ENCODE measurements around the gene PAM. TPM values are rescaled to one million over a fixed set of nuclear protein-coding genes. Genes with fewer than 3 reads are reported as not detected.

The PAM gene
- total RNA-seq, 2 donors from 2014 or later = 69.2 to 124 TPM

- intact Hi-C loops (cut with DNase I) = no loop called here
- Histone ChIP-seq H3K36me3 (no peaks in the 10 kb centered on the region), H3K4me3 (no peak overlapping the region), H3K27me3 (no peaks in the 10 kb centered on the region), H3K9ac (ENCODE audit: low read depth in 2 of 2, low read length in 2 of 2) (no peak overlapping the region), H3K4me1 (no peaks in the 10 kb centered on the region), H3K9me3 (no peaks in the 10 kb centered on the region), H3K27ac (no peak overlapping the region)
- no peak for DNase-seq
- no peak for TF ChIP-seq CTCF (IDR thresholded peaks at IDR 0.05)
Observed at GRCh38 chr5:102911973-102912372, 156.9 kb downstream of the PAM start.

- Histone ChIP-seq H3K9me3 (no peaks in the 10 kb centered on the region), H3K36me3 (no peaks in the 10 kb centered on the region), H3K4me3 (no peak overlapping the region), H3K27me3 (no peaks in the 10 kb centered on the region), H3K9ac (ENCODE audit: low read depth in 2 of 2, low read length in 2 of 2) (no peak overlapping the region), H3K4me1 (no peaks in the 10 kb centered on the region), H3K27ac (no peak overlapping the region)
- intact Hi-C loops (cut with DNase I) = no loop called here
- no peak for DNase-seq
- no peak for TF ChIP-seq CTCF (IDR thresholded peaks at IDR 0.05)
Observed at GRCh38 chr5:102916109-102916508, 161.0 kb downstream of the PAM start.

DNA sequence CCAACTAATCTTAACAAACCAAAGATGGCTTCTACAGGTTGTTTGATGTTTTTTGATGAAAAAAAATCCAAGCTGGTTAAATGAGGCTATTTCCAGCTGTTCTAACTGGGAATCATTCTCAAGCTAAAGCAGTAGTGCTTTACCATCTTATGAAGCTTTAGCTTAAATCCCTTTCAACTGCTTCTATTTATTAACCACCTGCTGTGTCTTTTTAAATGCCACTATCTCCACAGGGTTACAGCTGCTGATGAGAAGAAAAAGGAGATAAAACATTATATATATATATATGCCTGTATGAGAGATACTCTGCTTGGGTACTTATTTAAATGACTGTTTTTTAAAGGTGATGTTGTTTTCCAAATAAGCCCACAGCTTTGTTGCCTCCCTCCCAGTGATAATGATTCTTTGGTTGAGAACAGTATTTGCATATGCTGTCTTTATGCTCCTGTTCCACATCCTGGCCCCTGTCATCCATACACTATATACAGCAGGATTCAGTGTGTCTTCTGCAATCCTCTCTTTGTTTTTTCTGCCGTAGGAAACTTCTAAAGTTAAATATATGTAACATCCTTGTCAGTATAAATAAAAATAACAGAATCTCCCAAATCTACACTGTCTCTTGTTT, 164.0 kb downstream of the PAM start:
- H3K27me3 ChIP-seq = no peaks in the 10 kb centered on the region
- H3K9ac ChIP-seq (ENCODE audit: low read depth in 2 of 2, low read length in 2 of 2) = no peak overlapping the region
- H3K4me3 ChIP-seq = no peak overlapping the region
- intact Hi-C loops (cut with DNase I) = no loop called here
- H3K27ac ChIP-seq = no peak overlapping the region
- H3K36me3 ChIP-seq = no peaks in the 10 kb centered on the region
- H3K4me1 ChIP-seq = no peaks in the 10 kb centered on the region
- no peak for DNase-seq
- TF ChIP-seq CTCF (IDR thresholded peaks at IDR 0.05) = no peak
- H3K9me3 ChIP-seq = no peaks in the 10 kb centered on the region

DNA sequence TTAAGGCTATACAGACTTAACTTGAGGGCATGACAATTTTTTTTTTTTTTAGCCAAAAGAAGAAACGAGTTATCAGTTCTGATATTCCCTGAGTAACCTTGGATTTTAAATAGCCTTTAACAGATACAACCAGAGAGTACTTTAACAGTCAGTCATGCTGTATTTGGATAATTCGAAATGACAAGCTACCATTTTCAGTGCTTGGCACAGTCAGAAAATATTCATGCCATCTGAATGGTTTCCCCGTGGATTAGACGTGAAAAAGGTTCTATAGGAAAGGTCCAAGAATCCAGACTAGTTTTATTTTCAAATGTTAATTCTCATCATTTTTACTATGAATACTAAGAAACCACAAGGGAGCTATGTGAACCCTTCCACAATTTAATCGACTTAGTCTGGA, 165.7 kb downstream of the PAM start:
- intact Hi-C loops (cut with DNase I) = no loop called here
- Histone ChIP-seq H3K27me3 (no peaks in the 10 kb centered on the region), H3K9ac (ENCODE audit: low read depth in 2 of 2, low read length in 2 of 2) (no peak overlapping the region), H3K9me3 (no peaks in the 10 kb centered on the region), H3K36me3 (no peaks in the 10 kb centered on the region), H3K4me1 (no peaks in the 10 kb centered on the region), H3K27ac (no peak overlapping the region), H3K4me3 (no peak overlapping the region)
- no peak for DNase-seq
- TF ChIP-seq CTCF (IDR thresholded peaks at IDR 0.05) = no peak

- Histone ChIP-seq H3K36me3 (no peaks in the 10 kb centered on the region), H3K27ac (no peak overlapping the region), H3K4me1 (no peaks in the 10 kb centered on the region), H3K27me3 (no peaks in the 10 kb centered on the region), H3K4me3 (no peak overlapping the region), H3K9ac (ENCODE audit: low read depth in 2 of 2, low read length in 2 of 2) (no peak overlapping the region), H3K9me3 (no peaks in the 10 kb centered on the region)
- TF ChIP-seq CTCF (IDR thresholded peaks at IDR 0.05) = no peak
- DNase-seq = no peak
- intact Hi-C loops (cut with DNase I) = no loop called here
Observed at GRCh38 chr5:102921341-102922044, 166.4 kb downstream of the PAM start.

All from colonic mucosa (tissue), 4 donors.